GM12892 (cell line): ENCODE measurements around the gene PADI3.

Experiments used
- POLR2A ChIP-seq: IDR thresholded peaks from 2 replicates; pipeline ENCODE4 v1.6.1; 2011; ENCODE audit warnings: low read depth, low read length, control low read depth
- POLR2AphosphoS5 ChIP-seq: IDR thresholded peaks from 2 replicates; pipeline ENCODE4 v1.6.1; 2011; ENCODE audit warnings: low read depth, low read length, control low read depth
- TAF1 ChIP-seq: IDR thresholded peaks from 2 replicates; pipeline ENCODE4 v1.6.1; 2011; ENCODE audit warnings: low read depth, mild to moderate bottlenecking, control low read depth, low read length, borderline replicate concordance

DNA sequence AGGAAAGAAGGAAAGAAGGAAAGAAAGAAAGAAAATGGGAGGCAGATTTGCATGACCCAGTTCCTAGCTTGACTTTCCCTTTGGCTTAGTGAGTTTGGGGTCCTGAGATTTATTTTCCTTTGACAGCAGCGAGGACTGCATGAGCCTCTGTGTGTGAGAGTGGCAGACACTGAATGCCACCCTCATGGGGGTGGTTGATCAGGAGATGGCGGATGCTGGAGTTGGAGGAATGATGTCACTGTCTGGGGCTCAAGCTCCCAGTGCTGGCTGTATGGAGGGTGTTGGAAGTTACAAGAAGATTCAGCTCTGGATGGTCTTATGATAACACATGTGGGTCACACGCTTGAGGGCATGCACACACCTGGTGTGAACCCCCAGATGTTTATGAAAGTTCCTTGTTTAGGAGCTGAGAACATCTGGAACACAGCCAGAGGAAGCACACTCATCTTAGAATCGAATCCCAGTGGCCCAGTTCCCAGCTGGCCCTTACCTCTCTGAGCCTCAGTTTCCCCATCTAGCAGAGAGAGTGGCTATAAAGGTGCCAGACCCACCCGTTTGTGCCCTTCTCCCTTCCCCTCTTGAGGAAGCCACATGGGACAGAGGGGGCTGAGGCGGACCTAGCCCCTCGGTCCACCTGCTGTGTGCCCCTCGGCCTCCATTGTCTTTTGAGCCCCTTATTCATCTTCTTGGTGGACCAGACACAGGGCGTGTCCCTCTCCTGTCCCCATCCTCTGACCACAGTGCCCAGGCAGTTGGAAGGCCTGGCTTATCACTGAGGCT, 64.8 kb downstream of the PADI3 start:
- TF ChIP-seq POLR2A: no peak
- no peak for TF ChIP-seq POLR2AphosphoS5
- TF ChIP-seq TAF1: no peak
